SK-N-SH (cell line): ENCODE results near the gene HTR2C. TPM values are rescaled to one million over a fixed set of nuclear protein-coding genes. Genes with fewer than 3 reads are reported as not detected.
"Not testable (repeated sequence)": the region's sequence is repeated elsewhere in the genome, so short reads cannot be mapped to it uniquely, and the experiment has no call there.

Experiments
- CTCF ChIA-PET: fragments of 300-600, 350-600 bp; formaldehyde crosslinking; extraction: SDS; loops from one replicate; lab custom pipeline; 2021; lab: Yijun Ruan, JAX
- POLR2A ChIA-PET: fragments of 350-600 bp; sonication (Branson Sonifier 250); formaldehyde crosslinking; extraction: SDS; loops from one replicate; lab custom pipeline; 2020; ENCODE audit warnings: antibody characterized with exemption, inconsistent platforms; lab: Yijun Ruan, JAX
- DNase-seq: peaks from one replicate; pipeline ENCODE4 v3.0.0; 2012
- H2AFZ ChIP-seq: fragments of 200-600 bp; sonication (generic); 2 replicates; pipeline ENCODE4 v1.8.1; 2016; ENCODE audit warnings: antibody characterized with exemption, mild to moderate bottlenecking, low read depth
- H3F3A ChIP-seq: fragments of 200-600 bp; sonication (generic); replicated peaks from 2 replicates; pipeline ENCODE3; 2016; ENCODE audit warnings: antibody characterized with exemption, mild to moderate bottlenecking; ENCODE audit not compliant: insufficient read depth
- H3K27ac ChIP-seq, 2 experiments: fragments of 200-500 bp in 1 of 2; fragments of 200-600 bp in 1 of 2; sonication (Bioruptor generic) in 1 of 2; sonication (generic), shearing (Covaris generic) in 1 of 2; 2 replicates each; pipeline versions ENCODE4 v1.5.1 to v1.6.1; 2014 to 2016; ENCODE audit warnings: low read depth in 2 of 2, inconsistent platforms in 1 of 2, low read length in 1 of 2, mild to moderate bottlenecking in 1 of 2, mixed read lengths in 1 of 2
- H3K27me3 ChIP-seq: fragments of 200-600 bp; sonication (generic), shearing (Covaris generic); 2 replicates; pipeline ENCODE4 v1.6.1; 2016; ENCODE audit warnings: mixed run types; ENCODE audit not compliant: insufficient read depth
- H3K36me3 ChIP-seq, 2 experiments: fragments of 200-500 bp in 1 of 2; fragments of 200-600 bp in 1 of 2; sonication (Bioruptor generic) in 1 of 2; sonication (generic) in 1 of 2; replicated peaks in 1 of 2; 2 replicates each; pipeline versions ENCODE3 to v1.5.1; 2014 to 2016; ENCODE audit warnings: low read length in 1 of 2, mild to moderate bottlenecking in 1 of 2; ENCODE audit not compliant: insufficient read depth in 2 of 2, control insufficient read depth in 1 of 2
- H3K4me1 ChIP-seq, 2 experiments: fragments of 200-500 bp in 1 of 2; fragments of 200-600 bp in 1 of 2; sonication (Bioruptor generic) in 1 of 2; sonication (generic), shearing (Covaris generic) in 1 of 2; 2 replicates each; pipeline versions ENCODE4 v1.5.1 to v1.6.1; 2014 to 2016; ENCODE audit warnings: low read depth in 1 of 2, low read length in 1 of 2, mixed run types in 1 of 2; ENCODE audit not compliant: insufficient read depth in 2 of 2, control insufficient read depth in 1 of 2
- H3K4me2 ChIP-seq: fragments of 200-600 bp; sonication (generic), shearing (Covaris generic); 2 replicates; pipeline ENCODE4 v1.6.1; 2017; ENCODE audit warnings: mixed run types
- H3K4me3 ChIP-seq, 2 experiments: fragments of 200-500 bp in 1 of 2; fragments of 200-600 bp in 1 of 2; sonication (Bioruptor generic) in 1 of 2; sonication (generic), shearing (Covaris generic) in 1 of 2; 2 replicates each; pipeline versions ENCODE4 v1.5.1 to v1.8.1; 2014 to 2016; ENCODE audit warnings: low read depth in 2 of 2, inconsistent platforms in 1 of 2, low read length in 1 of 2, mild to moderate bottlenecking in 1 of 2, mixed read lengths in 1 of 2, moderate library complexity in 1 of 2
- H3K79me2 ChIP-seq: fragments of 200-600 bp; sonication (generic); 2 replicates; pipeline ENCODE4 v1.8.1; 2017; ENCODE audit warnings: mild to moderate bottlenecking; ENCODE audit not compliant: insufficient read depth
- H3K9ac ChIP-seq: fragments of 200-600 bp; sonication (generic); 2 replicates; pipeline ENCODE4 v1.6.1; 2017; ENCODE audit warnings: mixed run types
- H3K9me2 ChIP-seq: fragments of 200-600 bp; sonication (generic); 2 replicates; pipeline ENCODE4 v1.6.1; 2017; ENCODE audit warnings: mixed run types
- H3K9me3 ChIP-seq: fragments of 200-600 bp; sonication (generic); 2 replicates; pipeline ENCODE4 v1.6.1; 2017; ENCODE audit warnings: mixed run types, mild to moderate bottlenecking, moderate library complexity
- H4K20me1 ChIP-seq: fragments of 200-600 bp; sonication (generic); 2 replicates; pipeline ENCODE4 v1.6.1; 2017; ENCODE audit warnings: mild to moderate bottlenecking, mixed run types; ENCODE audit not compliant: insufficient read depth
- CHD2 ChIP-seq: fragments of 150-350 bp; IDR thresholded peaks from 2 replicates; pipeline ENCODE4 v1.6.1; 2018; ENCODE audit warnings: low read length; ENCODE audit not compliant: partially characterized antibody
- CTCF ChIP-seq: fragments of 200-600 bp; sonication (generic); IDR thresholded peaks from 2 replicates; pipeline ENCODE4 v1.6.1; 2017; ENCODE audit warnings: antibody characterized with exemption, mild to moderate bottlenecking, moderate library complexity
- EZH2phosphoT487 ChIP-seq: fragments of 200-600 bp; sonication (generic); IDR thresholded peaks from 2 replicates; pipeline ENCODE4 v1.6.1; 2017; ENCODE audit warnings: low read depth, mixed run types, mild to moderate bottlenecking, antibody characterized with exemption, moderate library complexity, borderline replicate concordance
- RFX5 ChIP-seq: IDR thresholded peaks from 2 replicates; pipeline ENCODE4 v1.6.1; 2012; ENCODE audit warnings: mild to moderate bottlenecking, improper control_type of control experiment, low read length
- USF1 ChIP-seq: IDR thresholded peaks from 2 replicates; pipeline ENCODE4 v1.4.0; 2012; ENCODE audit warnings: low read depth, borderline replicate concordance
- YY1 ChIP-seq: IDR thresholded peaks from 2 replicates; pipeline ENCODE4 v1.4.0; 2012; ENCODE audit warnings: low read depth, mild to moderate bottlenecking
- WGBS: methylation state at CpG from one replicate; pipeline ENCODE4 v1.1.6; 2017; ENCODE audit warnings: low lambda C conversion rate; 5-methylcytosine and 5-hydroxymethylcytosine counted together
- polyA plus RNA-seq, 3 experiments: library from polyadenylated mRNA; depleted of rRNA; stranded (reverse); fragments of >200 nt; gene quantifications; 2 replicates each; pipeline ENCODE4 v1.2.3, GENCODE V29; 2012
- small RNA-seq, 7 experiments: library from RNA; depleted of rRNA; stranded (forward); fragments of <200 nt; gene quantifications; one replicate each; pipeline ENCODE3, GENCODE V24; 2012
- TF ChIP-seq, protein P1 (sequence below): fragments of 150-350 bp; IDR thresholded peaks from 2 replicates; pipeline ENCODE4 v1.6.1; 2017; ENCODE audit warnings: antibody characterized with exemption, low read length, low read depth, borderline replicate concordance

HTR2C gene
- polyA plus RNA-seq, 1 of the 3 experiments (the other 2 are of a cell fraction): 0.02 TPM

DNA sequence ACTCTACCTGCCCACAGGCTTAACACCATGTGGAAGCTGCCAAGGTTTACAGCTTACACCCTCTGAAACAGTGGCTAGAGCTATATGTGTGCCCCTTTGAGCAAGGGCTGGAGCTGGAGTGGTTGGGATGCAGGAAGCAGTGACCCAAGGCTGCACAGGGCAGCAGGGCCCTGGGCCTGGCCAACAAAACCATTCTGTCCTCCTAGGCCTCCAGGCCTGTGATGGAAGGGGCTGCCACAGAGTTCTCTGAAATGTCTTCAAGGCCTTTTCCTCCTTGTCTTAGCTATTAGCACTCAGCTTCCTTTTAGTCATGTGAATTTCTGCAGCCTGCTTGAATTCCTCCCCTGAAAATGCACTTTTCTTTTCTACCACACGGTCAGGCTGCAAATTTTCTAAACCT lies 348.7 kb downstream of the HTR2C start (continued):
- no peak for TF ChIP-seq YY1
- no peak for TF ChIP-seq CHD2
- no peak for TF ChIP-seq USF1
- no peak for TF ChIP-seq RFX5

DNA sequence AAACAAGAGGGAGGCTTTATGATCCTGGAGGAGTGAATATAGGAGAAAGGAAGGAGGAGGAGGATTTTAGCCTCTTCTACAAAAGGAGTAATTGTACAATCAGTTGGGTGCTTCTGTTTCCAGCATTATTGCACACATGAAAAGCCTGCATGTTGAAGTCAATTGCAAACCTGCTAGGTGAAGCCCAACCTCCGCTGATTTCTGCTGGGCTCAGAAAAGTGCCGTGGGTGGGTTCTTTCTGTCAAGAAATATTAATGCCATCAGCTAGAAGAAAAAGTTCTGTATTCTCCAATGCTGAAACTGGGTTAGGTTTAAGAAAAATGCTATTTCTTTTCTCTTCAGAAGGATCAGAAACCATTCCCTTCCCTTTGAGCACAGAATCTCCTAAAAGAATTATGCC lies 349.4 kb downstream of the HTR2C start:
- POLR2A ChIA-PET: not testable (repeated sequence)

DNA sequence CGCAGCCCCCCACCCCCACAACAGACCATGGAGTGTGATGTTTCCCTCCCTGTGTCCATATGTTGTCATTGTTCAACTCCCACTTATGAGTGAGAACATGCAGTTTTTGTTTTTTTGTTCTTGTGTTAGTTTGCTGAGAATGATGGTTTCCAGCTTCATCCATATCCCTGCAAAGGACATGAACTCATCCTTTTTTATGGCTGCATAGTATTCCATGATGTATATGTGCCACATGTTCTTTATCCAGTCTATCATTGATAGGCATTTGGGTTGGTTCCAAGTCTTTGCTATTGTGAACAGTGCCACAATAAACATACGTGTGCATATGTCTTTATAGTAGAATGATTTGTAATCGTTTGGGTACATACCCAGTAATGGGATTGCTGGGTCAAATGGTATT lies 353.2 kb downstream of the HTR2C start:
- H3K4me2 ChIP-seq, H3K4me1 ChIP-seq, H3K36me3 ChIP-seq, H3K9me2 ChIP-seq, H4K20me1 ChIP-seq, H3K9me3 ChIP-seq, H3K27ac ChIP-seq, H2AFZ ChIP-seq, H3K79me2 ChIP-seq, H3K9ac ChIP-seq, H3K4me3 ChIP-seq, H3F3A ChIP-seq, H3K27me3 ChIP-seq, DNase-seq, POLR2A ChIA-PET: not testable (repeated sequence)
- 14% methylated on average over 3 of the region's 3 CpGs for WGBS
- CTCF ChIA-PET: interaction anchor here (1.0 kb wide), 1 partner anchor 23 kb away, joined by 3 read pairs; no protein-coding TSS in a partner anchor

More for the DNA sequence above, 349.4 kb downstream of the HTR2C start:
- H3K27ac ChIP-seq, H3K9me2 ChIP-seq, H3K79me2 ChIP-seq, H3F3A ChIP-seq, H2AFZ ChIP-seq, H4K20me1 ChIP-seq, H3K27me3 ChIP-seq, CTCF ChIA-PET, H3K36me3 ChIP-seq, H3K9me3 ChIP-seq, H3K4me2 ChIP-seq, H3K4me3 ChIP-seq, DNase-seq, H3K4me1 ChIP-seq, H3K9ac ChIP-seq: not testable (repeated sequence)
- WGBS: 8% methylated on average over 2 of the region's 2 CpGs

DNA sequence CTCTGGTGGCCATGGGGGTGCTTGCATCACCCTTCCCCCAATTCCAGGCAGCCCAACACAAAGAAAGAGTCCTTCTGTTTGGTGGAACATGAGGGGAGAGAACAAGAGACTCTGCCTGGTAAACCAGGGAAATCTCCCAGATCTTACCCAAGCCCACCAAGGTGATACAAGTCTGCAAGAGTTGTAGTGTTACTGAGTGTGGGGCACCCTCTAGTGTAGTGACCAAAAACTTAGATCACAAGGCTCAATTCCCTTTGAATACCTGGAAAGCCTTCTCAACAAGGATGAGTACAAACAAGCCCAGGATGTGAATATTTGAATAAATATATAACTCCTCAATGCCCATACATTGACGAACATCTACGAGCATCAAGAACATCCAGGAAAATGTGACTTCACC lies 368.8 kb downstream of the HTR2C start:
- CTCF ChIA-PET: no interaction called here
- Histone ChIP-seq H3K9me3 (no peaks in the 10 kb centered on the region), H4K20me1 (no peaks in the 10 kb centered on the region), H3K9ac (no peak overlapping the region), H3K9me2 (no peaks in the 10 kb centered on the region), H3K36me3 (no peaks in the 10 kb centered on the region), H3K4me3 (no peak overlapping the region), H3K27me3 (no peaks in the 10 kb centered on the region), H3F3A (no peaks in the 10 kb centered on the region), H2AFZ (no peak overlapping the region), H3K4me1 (no peaks in the 10 kb centered on the region), H3K27ac (no peak overlapping the region), H3K4me2 (no peak overlapping the region), H3K79me2 (no peaks in the 10 kb centered on the region)
- TF ChIP-seq CTCF: no peak
- TF ChIP-seq, protein P1, sequence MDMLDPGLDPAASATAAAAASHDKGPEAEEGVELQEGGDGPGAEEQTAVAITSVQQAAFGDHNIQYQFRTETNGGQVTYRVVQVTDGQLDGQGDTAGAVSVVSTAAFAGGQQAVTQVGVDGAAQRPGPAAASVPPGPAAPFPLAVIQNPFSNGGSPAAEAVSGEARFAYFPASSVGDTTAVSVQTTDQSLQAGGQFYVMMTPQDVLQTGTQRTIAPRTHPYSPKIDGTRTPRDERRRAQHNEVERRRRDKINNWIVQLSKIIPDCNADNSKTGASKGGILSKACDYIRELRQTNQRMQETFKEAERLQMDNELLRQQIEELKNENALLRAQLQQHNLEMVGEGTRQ: no peak
- TF ChIP-seq EZH2phosphoT487: no peak
- 45% methylated on average over 2 of the region's 2 CpGs for WGBS
- POLR2A ChIA-PET: no interaction called here
- DNase-seq: no peak

Small RNAs within 50 kb of the gene (small RNA-seq; reads per million reads assigned to genes)
- gene AL355812.1 (0 reads per million in 7 experiments), gene MIR1264 (0 to 4.2 (median 0) reads per million in 7 experiments), gene MIR1298 (0 to 7.9 (median 0.10) reads per million in 7 experiments), gene MIR1911 (0 to 0.20 (median 0) reads per million in 7 experiments), gene MIR1912 (0 to 0.98 (median 0.11) reads per million in 7 experiments), gene MIR448 (0 to 1.4 (median 0) reads per million in 7 experiments), gene MIR764 (0 reads per million in 7 experiments), gene SNORA35 (0 to 0.23 (median 0) reads per million in 7 experiments)
